Non-pigmented ciliary epithelial cell (primary cell): ENCODE data around the gene TSPAN4.

ENCODE experiments used
- DNase-seq: peaks from one replicate; pipeline ENCODE4 v3.0.0-alpha.2; 2010; ENCODE audit warnings: low read depth

The TSPAN4 gene

DNA sequence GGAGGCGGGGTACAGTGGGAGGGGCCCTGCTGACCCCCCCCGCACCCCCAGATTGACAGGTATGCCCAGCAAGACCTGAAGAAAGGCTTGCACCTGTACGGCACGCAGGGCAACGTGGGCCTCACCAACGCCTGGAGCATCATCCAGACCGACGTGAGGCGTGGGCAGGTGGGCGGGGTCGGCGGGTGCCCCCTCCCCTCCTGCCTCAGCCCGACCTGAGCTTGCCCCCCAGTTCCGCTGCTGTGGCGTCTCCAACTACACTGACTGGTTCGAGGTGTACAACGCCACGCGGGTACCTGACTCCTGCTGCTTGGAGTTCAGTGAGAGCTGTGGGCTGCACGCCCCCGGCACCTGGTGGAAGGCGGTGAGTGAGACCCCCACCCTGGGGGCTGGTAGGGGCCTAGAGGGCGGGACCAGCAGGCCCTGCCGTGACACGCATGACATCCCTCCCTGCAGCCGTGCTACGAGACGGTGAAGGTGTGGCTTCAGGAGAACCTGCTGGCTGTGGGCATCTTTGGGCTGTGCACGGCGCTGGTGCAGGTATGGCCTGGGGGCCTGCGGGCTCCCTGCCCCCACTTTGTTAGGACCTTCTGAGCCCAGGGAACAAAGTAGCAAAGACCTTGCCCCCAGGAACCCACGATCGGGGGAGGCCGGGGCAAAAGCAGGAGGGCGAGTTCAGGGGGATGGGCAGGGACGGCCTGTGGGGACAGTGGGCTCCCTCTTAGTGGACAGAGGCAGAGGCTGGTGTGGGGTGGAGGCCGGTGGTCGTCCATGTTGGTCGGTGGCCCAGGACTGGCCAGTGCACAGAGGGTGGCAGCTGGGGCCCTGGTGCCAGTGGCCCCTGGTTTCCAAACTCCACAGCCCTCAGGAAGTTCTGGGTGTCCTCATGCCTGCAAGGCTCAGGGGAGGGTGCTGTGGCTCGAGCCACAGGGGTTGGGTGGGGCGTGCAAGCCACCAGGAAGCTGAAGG, 23.1 kb downstream of the TSPAN4 start:
- no peak for DNase-seq

DNA sequence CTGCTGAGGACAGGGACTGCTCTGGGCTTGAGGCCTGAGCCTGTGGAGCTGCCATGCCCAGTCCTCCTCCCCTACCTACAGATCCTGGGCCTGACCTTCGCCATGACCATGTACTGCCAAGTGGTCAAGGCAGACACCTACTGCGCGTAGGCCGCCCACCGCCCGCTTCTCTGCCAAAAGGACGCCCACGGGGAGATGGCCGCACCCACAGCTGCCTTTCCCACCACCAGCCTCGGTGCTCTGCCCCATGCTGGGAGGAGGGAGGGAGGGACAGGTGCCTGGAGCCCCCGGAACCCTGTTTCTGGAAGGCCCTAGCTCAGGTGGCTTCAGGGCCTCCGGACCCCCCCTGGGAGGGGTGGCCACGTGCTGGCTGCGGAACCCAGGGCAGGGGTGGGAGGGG, 23.8 kb downstream of the TSPAN4 start:
- DNase-seq = no peak

DNA sequence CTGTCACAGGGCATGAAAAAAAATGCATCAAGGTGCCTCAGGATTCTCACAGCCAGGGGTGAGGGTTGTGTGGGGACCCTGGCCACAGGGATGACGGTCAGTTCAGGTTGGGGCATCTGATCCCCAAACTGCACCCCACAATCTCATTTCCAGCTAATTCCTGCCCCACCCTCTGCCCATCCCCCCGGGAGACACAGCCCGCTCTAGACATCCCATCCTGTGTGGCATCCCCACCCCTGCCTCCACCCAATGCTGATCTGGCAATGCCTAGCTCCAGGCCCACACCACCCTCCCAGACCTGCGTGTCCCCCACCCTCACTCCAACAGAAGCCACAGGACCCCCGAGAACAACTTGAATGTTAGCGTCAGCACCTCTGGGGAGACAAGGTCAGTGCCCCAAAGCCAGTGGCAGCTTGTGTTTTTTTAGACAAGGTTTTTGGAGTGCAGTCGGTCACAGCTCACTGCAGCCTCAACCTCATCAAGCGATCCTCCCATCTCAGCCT, 25.3 kb downstream of the TSPAN4 start:
- DNase-seq = no peak

- no peak for DNase-seq
These were observed 25.7 kb downstream of the TSPAN4 start for GRCh38 chr11:868394-868793.

DNA sequence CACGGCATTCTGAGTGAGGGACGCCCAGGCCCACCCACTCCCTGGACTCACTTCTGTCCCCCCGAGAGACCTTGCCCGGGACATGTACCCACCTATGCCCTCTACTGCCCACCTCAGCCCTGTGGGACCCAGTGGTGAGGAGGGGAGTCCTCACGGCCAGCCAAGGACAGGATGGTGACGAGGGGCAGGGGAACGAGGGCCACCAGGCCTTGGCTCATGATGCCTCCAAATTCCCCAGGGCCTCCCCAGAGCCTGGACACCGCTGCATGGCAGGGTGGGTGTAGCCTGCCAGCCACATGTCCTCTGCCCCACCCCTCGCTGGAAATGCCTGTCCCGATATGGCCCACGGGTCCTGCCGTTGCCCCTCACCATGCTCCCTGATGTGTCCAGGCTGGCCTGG, 26.1 kb downstream of the TSPAN4 start:
- no peak for DNase-seq

DNA sequence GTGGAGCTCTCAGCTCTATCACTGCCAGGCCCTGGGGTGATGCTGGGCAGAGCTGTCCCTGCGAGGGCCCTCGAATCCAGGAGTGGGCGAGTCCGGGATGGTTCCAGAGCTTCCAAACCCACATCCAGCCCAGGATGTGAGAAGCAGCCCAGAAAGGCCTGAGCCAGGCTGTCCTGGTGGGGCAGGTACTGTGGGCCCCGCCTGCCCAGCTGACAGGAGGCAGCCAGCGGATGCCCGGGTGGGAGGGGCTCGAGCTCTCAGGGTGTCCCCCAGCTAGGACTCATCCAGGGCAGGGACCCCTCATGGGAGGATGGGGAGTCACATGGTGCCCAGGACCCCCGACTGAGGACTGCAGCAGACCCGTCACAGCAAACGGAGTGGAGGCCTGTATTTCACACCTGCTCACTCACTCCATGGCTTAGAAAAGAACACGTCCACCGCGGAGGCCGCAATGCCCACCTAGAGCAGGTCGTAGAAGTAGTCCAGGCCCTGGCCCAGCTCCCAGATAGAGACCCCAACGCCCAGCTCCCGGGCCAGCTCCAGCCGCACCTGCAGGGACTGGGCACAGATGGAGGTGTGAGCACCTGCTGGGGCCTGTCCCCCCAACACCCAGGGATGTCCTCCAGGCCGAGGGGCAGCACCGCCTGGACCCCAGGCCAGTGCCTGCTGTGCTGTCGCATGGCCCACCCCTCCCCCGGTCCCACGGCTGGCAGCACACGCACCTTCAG, 26.9 kb downstream of the TSPAN4 start:
- DNase-seq = no peak

DNA sequence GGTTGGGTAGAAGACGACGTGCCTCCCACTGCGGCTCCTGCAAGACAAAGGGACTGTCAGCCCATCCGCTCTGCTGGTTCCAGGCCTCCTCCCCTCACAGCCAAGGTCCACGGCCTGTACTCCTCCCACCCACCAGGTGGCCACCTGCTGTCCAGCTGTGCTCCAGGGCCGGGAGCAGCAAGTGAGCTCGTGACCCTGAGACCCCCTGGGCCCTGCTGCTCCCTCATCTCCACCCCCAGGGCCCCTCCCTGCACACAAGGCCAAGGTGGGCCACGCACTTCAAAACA, 27.4 kb downstream of the TSPAN4 start:
- DNase-seq = no peak

GRCh38 chr11:870418-870817, 27.8 kb downstream of the TSPAN4 start:
- DNase-seq = no peak

GRCh38 chr11:871472-871871, 28.8 kb downstream of the TSPAN4 start:
- no peak for DNase-seq

- no peak for DNase-seq
These were observed 30.1 kb downstream of the TSPAN4 start for GRCh38 chr11:872799-873198.

- DNase-seq = no peak
These were observed 31.1 kb downstream of the TSPAN4 start for GRCh38 chr11:873706-874105.

- DNase-seq = no peak
These were observed 32.6 kb downstream of the TSPAN4 start for GRCh38 chr11:875203-875602.

GRCh38 chr11:875769-876301, 33.2 kb downstream of the TSPAN4 start:
- no peak for DNase-seq

GRCh38 chr11:876545-876944, 33.9 kb downstream of the TSPAN4 start:
- no peak for DNase-seq

DNA sequence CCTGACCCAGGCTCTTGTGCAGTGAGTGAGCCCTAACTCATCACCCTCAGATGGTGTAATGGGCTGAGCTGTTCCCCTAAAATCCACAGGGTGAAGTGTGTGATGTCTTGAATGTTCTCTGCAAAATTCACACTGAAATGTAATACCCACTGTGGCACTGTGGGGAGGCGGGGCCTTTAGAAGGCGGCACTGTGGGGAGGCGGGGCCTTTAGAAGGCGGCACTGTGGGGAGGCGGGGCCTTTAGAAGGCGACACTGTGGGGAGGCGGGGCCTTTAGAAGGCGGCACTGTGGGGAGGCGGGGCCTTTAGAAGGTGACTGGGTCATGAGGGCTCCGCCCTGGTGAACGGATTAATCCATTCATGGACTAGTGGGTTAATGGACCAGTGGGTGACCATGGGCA, 34.9 kb downstream of the TSPAN4 start:
- no peak for DNase-seq

DNA sequence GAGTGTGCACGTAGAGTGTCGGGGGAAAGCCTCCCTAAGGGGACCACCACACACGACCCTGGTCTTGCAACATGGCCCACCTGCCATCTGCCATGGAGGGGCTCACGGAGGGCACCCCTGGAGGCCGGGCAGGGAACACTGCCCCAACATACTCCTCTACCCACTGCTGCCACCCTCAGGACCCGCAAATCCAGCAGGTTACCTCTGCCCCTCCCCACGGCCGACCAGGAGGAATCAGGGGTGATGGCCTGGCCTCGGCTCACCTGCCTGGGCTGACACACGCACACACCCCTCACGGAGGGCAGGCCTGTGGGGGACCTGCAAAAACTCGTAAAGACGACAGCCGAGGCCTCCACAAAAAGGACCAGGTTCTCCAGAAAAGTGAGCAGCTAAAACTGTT, 37.8 kb downstream of the TSPAN4 start:
- no peak for DNase-seq

GRCh38 chr11:882596-882995, 39.9 kb downstream of the TSPAN4 start:
- no peak for DNase-seq

DNA sequence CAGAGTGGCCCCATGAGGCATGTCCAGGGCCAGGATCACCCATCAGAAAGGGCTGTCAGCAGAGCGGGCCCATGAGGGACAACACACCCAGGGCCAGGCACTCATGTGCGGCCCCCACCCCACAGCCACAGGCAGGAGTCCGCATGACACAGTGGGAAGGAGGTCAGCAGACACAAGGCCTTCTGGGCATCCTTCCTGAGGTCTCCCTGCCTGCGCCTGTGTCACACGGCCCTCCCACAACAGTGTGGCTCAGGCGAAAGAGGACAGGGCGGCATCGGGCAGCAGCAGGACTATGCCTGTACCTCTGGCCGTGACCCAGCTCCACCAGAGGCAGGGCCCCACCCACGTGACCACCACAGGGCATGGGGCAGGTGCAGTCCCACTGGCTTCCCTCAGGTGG, 40.9 kb downstream of the TSPAN4 start:
- DNase-seq = no peak

DNA sequence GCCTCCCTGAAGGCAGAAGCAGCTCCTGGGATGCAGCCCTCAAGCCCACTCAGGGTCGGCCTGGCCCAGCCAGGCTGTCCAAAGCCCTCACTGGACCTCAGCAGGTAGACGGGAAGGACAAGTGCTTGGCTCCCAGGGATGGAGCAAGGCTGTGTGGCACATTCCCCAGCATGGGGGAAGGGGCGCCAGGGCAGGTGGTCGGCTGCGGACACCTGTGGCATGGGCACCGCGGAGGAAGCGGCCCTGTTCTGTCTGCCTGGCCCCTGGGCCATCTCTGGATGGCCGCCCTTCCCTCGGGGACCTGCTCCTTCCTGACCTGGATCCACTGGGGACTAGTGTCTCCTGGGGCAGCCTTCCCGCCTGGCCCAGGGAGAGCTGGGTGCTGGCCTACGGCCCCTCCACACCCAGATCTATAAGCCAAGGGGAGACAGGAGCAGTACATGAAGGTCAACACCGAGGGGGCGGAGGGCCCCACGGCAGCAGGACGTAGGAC, 42.0 kb downstream of the TSPAN4 start:
- DNase-seq = no peak

DNA sequence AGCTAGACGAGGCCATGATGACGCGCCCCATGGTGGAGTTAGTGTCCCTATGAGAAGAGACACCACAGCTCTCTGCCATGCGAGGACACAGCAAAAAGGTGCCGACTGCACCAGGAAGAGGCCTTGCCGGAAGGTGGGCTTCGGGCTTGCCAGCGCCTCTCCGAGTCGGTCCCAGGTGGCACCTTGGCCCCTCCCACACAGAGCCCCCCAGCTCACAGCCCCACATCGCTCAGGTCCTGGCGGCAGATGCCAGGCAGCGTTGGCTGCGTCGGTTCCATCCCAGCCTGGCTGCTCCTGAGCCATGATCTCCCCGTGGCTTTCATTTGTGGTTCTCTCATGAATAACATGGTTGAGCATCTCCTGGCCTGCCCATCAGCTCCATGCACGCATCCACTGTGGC, 43.9 kb downstream of the TSPAN4 start:
- no peak for DNase-seq

DNA sequence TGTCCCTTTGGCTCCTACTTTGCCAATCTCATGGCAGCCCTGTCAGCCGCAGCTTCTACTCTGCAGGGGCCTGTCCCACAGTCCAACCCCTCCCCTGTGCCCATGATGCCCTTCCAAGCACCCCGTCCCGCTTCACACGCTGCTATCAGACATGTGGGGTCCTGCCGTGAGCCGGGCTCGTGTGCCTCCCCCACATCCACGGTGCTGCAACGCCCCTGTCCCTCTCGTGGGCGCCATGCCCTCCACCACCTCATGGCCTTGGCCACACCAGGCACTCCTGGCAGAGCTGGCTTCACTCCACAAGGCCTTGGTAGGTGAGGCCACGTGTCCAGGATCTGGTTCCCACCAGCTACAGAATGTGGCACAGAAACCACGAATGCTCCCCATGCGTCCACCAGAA, 44.9 kb downstream of the TSPAN4 start:
- DNase-seq = no peak

- no peak for DNase-seq
These were observed 45.9 kb downstream of the TSPAN4 start for GRCh38 chr11:888310-889212.
